GM19099 (cell line): ENCODE results near the gene MTERF4.

ENCODE experiments used
- POLR2A ChIP-seq: IDR thresholded peaks from 3 replicates; pipeline ENCODE4 v1.6.1; 2011; ENCODE audit warnings: low read depth; ENCODE audit not compliant: insufficient read length; ENCODE audit errors: extremely low read depth

Gene MTERF4

GRCh38 chr2:241063587-241063986, 38.5 kb downstream of the MTERF4 start:
- TF ChIP-seq POLR2A = no peak

- TF ChIP-seq POLR2A = no peak
Measured at GRCh38 chr2:241063093-241063551, 39.0 kb downstream of the MTERF4 start.

GRCh38 chr2:241062389-241063092, 39.5 kb downstream of the MTERF4 start:
- no peak for TF ChIP-seq POLR2A

GRCh38 chr2:241061275-241061674, 40.8 kb downstream of the MTERF4 start:
- no peak for TF ChIP-seq POLR2A

GRCh38 chr2:241053576-241054251, 48.4 kb downstream of the MTERF4 start:
- no peak for TF ChIP-seq POLR2A

GRCh38 chr2:241052677-241053360, 49.3 kb downstream of the MTERF4 start:
- no peak for TF ChIP-seq POLR2A

GRCh38 chr2:241051578-241052487, 50.3 kb downstream of the MTERF4 start:
- TF ChIP-seq POLR2A = no peak

GRCh38 chr2:241050624-241051577, 51.2 kb downstream of the MTERF4 start:
- no peak for TF ChIP-seq POLR2A

GRCh38 chr2:241049739-241050623, 52.1 kb downstream of the MTERF4 start:
- no peak for TF ChIP-seq POLR2A

GRCh38 chr2:241048949-241049343, 53.1 kb downstream of the MTERF4 start:
- no peak for TF ChIP-seq POLR2A

- no peak for TF ChIP-seq POLR2A
Measured at GRCh38 chr2:241048149-241048948, 53.7 kb downstream of the MTERF4 start.
